Neural cell (in vitro differentiated cells): ENCODE data around the gene ENG. TPM values are rescaled to one million over a fixed set of nuclear protein-coding genes. Genes with fewer than 3 reads are reported as not detected.

ENCODE experiments used
- H2AFZ ChIP-seq: fragments of 200-600, 300-800 bp; sonication (generic), shearing (Covaris generic); 2 replicates; pipeline ENCODE4 v1.6.0; 2014; ENCODE audit warnings: low read depth, mild to moderate bottlenecking, antibody characterized with exemption, low read length, moderate library complexity
- H3F3A ChIP-seq: fragments of 200-600 bp; shearing (Covaris generic); 2 replicates; pipeline ENCODE4 v1.6.1; 2016; ENCODE audit warnings: mild to moderate bottlenecking, moderate library complexity, mixed read lengths, antibody characterized with exemption, low read length; ENCODE audit not compliant: insufficient read depth, poor library complexity, severe bottlenecking
- H3K27ac ChIP-seq: fragments of 200-600, 300-800 bp; sonication (generic), shearing (Covaris generic); 2 replicates; pipeline ENCODE4 v1.5.1; 2014; ENCODE audit warnings: mild to moderate bottlenecking, low read length, moderate library complexity
- H3K27me3 ChIP-seq: fragments of 300-800, 200-600 bp; sonication (generic), shearing (Covaris generic); 2 replicates; pipeline ENCODE4 v1.6.0; 2014; ENCODE audit warnings: mild to moderate bottlenecking, low read depth, low read length, moderate library complexity; ENCODE audit not compliant: insufficient read depth
- H3K36me3 ChIP-seq: fragments of 300-800, 200-600 bp; sonication (generic), shearing (Covaris generic); 2 replicates; pipeline ENCODE4 v1.5.1; 2014; ENCODE audit warnings: mild to moderate bottlenecking, antibody characterized with exemption, low read length, moderate library complexity; ENCODE audit not compliant: insufficient read depth
- H3K4me2 ChIP-seq: fragments of 300-800, 200-600 bp; sonication (generic), shearing (Covaris generic); 2 replicates; pipeline ENCODE4 v1.6.0; 2014; ENCODE audit warnings: mild to moderate bottlenecking, low read length
- H3K4me3 ChIP-seq: fragments of 300-800, 200-600 bp; sonication (generic), shearing (Covaris generic); 2 replicates; pipeline ENCODE4 v1.5.1; 2014; ENCODE audit warnings: mild to moderate bottlenecking, low read length, moderate library complexity
- H3K79me2 ChIP-seq: fragments of 200-600 bp; shearing (Covaris generic); replicated peaks from 2 replicates; pipeline ENCODE4 v1.6.0; 2014; ENCODE audit warnings: mild to moderate bottlenecking, low read length, moderate library complexity; ENCODE audit not compliant: insufficient read depth
- H3K9ac ChIP-seq: fragments of 300-800, 200-600 bp; sonication (generic), shearing (Covaris generic); 2 replicates; pipeline ENCODE4 v1.6.1; 2016; ENCODE audit warnings: mild to moderate bottlenecking, low read length, mixed read lengths
- H3K9me2 ChIP-seq: fragments of 200-600 bp; shearing (Covaris generic); 2 replicates; pipeline ENCODE4 v1.6.1; 2016; ENCODE audit warnings: mild to moderate bottlenecking, low read length, mixed read lengths; ENCODE audit not compliant: insufficient read depth
- H3K9me3 ChIP-seq: fragments of 200-600, 300-800 bp; sonication (generic), shearing (Covaris generic); 2 replicates; pipeline ENCODE4 v1.6.1; 2016; ENCODE audit warnings: mild to moderate bottlenecking, mixed run types, low read length, moderate library complexity, mixed read lengths
- H4K20me1 ChIP-seq: fragments of 200-600 bp; shearing (Covaris generic); 2 replicates; pipeline ENCODE4 v1.6.1; 2016; ENCODE audit warnings: mild to moderate bottlenecking, mixed run types; ENCODE audit not compliant: insufficient read depth
- CTCF ChIP-seq: fragments of 450-650 bp; IDR thresholded peaks from 2 replicates; pipeline ENCODE4 v1.5.1; 2014; ENCODE audit warnings: antibody characterized with exemption, mild to moderate bottlenecking, moderate library complexity; ENCODE audit not compliant: poor library complexity, severe bottlenecking
- EP300 ChIP-seq: fragments of 450-650 bp; conservative IDR thresholded peaks from 2 replicates; pipeline ENCODE4 v1.6.1; 2014; ENCODE audit warnings: antibody characterized with exemption, mild to moderate bottlenecking, moderate library complexity; ENCODE audit not compliant: poor library complexity, severe bottlenecking
- EZH2 ChIP-seq: fragments of 200-600, 300-800 bp; shearing (Covaris generic), sonication (generic); IDR thresholded peaks from 2 replicates; pipeline ENCODE4 v1.6.1; 2014; ENCODE audit warnings: antibody characterized with exemption, low read length, borderline replicate concordance, mild to moderate bottlenecking; ENCODE audit not compliant: insufficient read depth, poor library complexity, severe bottlenecking
- MXI1 ChIP-seq: fragments of 450-650 bp; conservative IDR thresholded peaks from 2 replicates; pipeline ENCODE4 v1.6.1; 2014; ENCODE audit warnings: antibody characterized with exemption, mild to moderate bottlenecking; ENCODE audit not compliant: poor library complexity, severe bottlenecking
- POLR2AphosphoS5 ChIP-seq: IDR thresholded peaks from 2 replicates; pipeline ENCODE4 v1.6.1; 2012
- RAD21 ChIP-seq: fragments of 450-650 bp; conservative IDR thresholded peaks from 2 replicates; pipeline ENCODE4 v1.6.1; 2014; ENCODE audit warnings: antibody characterized with exemption, mild to moderate bottlenecking, moderate library complexity
- REST ChIP-seq: IDR thresholded peaks from 2 replicates; pipeline ENCODE4 v1.6.1; 2012; ENCODE audit warnings: borderline replicate concordance
- SMC3 ChIP-seq: fragments of 450-650 bp; conservative IDR thresholded peaks from 2 replicates; pipeline ENCODE4 v1.6.1; 2014; ENCODE audit warnings: antibody characterized with exemption, mild to moderate bottlenecking, moderate library complexity; ENCODE audit not compliant: poor library complexity
- TAF1 ChIP-seq: IDR thresholded peaks from 2 replicates; pipeline ENCODE4 v1.6.1; 2012; ENCODE audit warnings: low read depth
- polyA plus RNA-seq: library from polyadenylated mRNA; depleted of rRNA; stranded (reverse); fragments of >200 nt; gene quantifications from 2 replicates; pipeline ENCODE4 v1.2.3, GENCODE V29; 2014

The ENG gene
- polyA plus RNA-seq, 1 donor from 2014 or later = not detected

GRCh38 chr9:127833555-127833954 lies 20.9 kb downstream of the ENG start:
- H3K9me2 ChIP-seq = no peaks in the 10 kb centered on the region
- no peak overlapping the region for H3K9ac ChIP-seq
- no peaks in the 10 kb centered on the region for H3K79me2 ChIP-seq
- no peaks in the 10 kb centered on the region for H3K9me3 ChIP-seq
- peaks cover 3% of the 10 kb centered on the region for H3K27me3 ChIP-seq
- H3K27ac ChIP-seq = no peak overlapping the region
- TF ChIP-seq TAF1 (no peak), REST (no peak), MXI1 (no peak), SMC3 (no peak), CTCF (no peak), POLR2AphosphoS5 (no peak), EZH2 (no peak), EP300 (no peak), RAD21 (no peak)
- H3F3A ChIP-seq = no peaks in the 10 kb centered on the region
- no peak overlapping the region for H3K4me2 ChIP-seq
- no peaks in the 10 kb centered on the region for H3K36me3 ChIP-seq
- no peak overlapping the region for H3K4me3 ChIP-seq
- no peaks in the 10 kb centered on the region for H4K20me1 ChIP-seq
- no peak overlapping the region for H2AFZ ChIP-seq

GRCh38 chr9:127832248-127832647 lies 22.2 kb downstream of the ENG start:
- H2AFZ ChIP-seq = no peak overlapping the region

More at GRCh38 chr9:127832248-127832647, 22.2 kb downstream of the ENG start:
- Histone ChIP-seq H3K9me2 (no peaks in the 10 kb centered on the region), H3K27ac (no peak overlapping the region), H3K4me3 (no peak overlapping the region), H3K4me2 (no peak overlapping the region), H3K79me2 (no peaks in the 10 kb centered on the region), H3K9ac (no peak overlapping the region), H3F3A (no peaks in the 10 kb centered on the region), H4K20me1 (no peaks in the 10 kb centered on the region), H3K27me3 (peaks cover 4% of the 10 kb centered on the region), H3K36me3 (no peaks in the 10 kb centered on the region), H3K9me3 (no peaks in the 10 kb centered on the region)
- TF ChIP-seq REST = no peak
- TF ChIP-seq SMC3 = no peak
- TF ChIP-seq CTCF = no peak
- TF ChIP-seq POLR2AphosphoS5 = no peak
- TF ChIP-seq TAF1 = no peak
- no peak for TF ChIP-seq MXI1
- TF ChIP-seq EZH2 = no peak
- no peak for TF ChIP-seq RAD21
- no peak for TF ChIP-seq EP300
